WTC11 (cell line): ENCODE results near the gene MORN5. TPM values are rescaled to one million over a fixed set of nuclear protein-coding genes. Genes with fewer than 3 reads are reported as not detected.

Source experiments
- ATF2 ChIP-seq: sonication (generic); formaldehyde crosslinking; IDR thresholded peaks from 2 replicates; pipeline ENCODE4 v1.8.1; 2022; ENCODE audit warnings: low read depth, missing genetic modification reagents, borderline replicate concordance
- CBFB ChIP-seq: sonication (generic); formaldehyde crosslinking; IDR thresholded peaks from 2 replicates; pipeline ENCODE4 v1.8.1; 2022; ENCODE audit warnings: mild to moderate bottlenecking, low read depth, missing genetic modification reagents
- CREB1 ChIP-seq: sonication (generic); formaldehyde crosslinking; IDR thresholded peaks from 2 replicates; pipeline ENCODE4 v1.8.0; 2023; ENCODE audit warnings: mild to moderate bottlenecking, missing genetic modification reagents
- CREM ChIP-seq: sonication (generic); formaldehyde crosslinking; IDR thresholded peaks from 2 replicates; pipeline ENCODE4 v1.8.1; 2022; ENCODE audit warnings: mild to moderate bottlenecking, missing genetic modification reagents, moderate library complexity
- ESRRA ChIP-seq: sonication (generic); formaldehyde crosslinking; IDR thresholded peaks from 2 replicates; pipeline ENCODE4 v1.8.1; 2022; ENCODE audit warnings: mild to moderate bottlenecking, missing genetic modification reagents, borderline replicate concordance
- FOXJ3 ChIP-seq: sonication (generic); formaldehyde crosslinking; IDR thresholded peaks from 2 replicates; pipeline ENCODE4 v1.9.0; 2021; ENCODE audit warnings: missing genetic modification reagents, mild to moderate bottlenecking, borderline replicate concordance
- IRF2 ChIP-seq: sonication (generic); formaldehyde crosslinking; IDR thresholded peaks from 2 replicates; pipeline ENCODE4 v1.8.0; 2022; ENCODE audit warnings: low read depth, missing genetic modification reagents, borderline replicate concordance
- KAT7 ChIP-seq: sonication (generic); formaldehyde crosslinking; IDR thresholded peaks from 2 replicates; pipeline ENCODE4 v1.8.1; 2023; ENCODE audit warnings: missing genetic modification reagents, mild to moderate bottlenecking, borderline replicate concordance
- NFYB ChIP-seq: sonication (generic); formaldehyde crosslinking; conservative IDR thresholded peaks from 2 replicates; pipeline ENCODE4 v1.8.0; 2022; ENCODE audit warnings: low read depth, missing genetic modification reagents
- PREB ChIP-seq: sonication (generic); formaldehyde crosslinking; IDR thresholded peaks from 2 replicates; pipeline ENCODE4 v1.8.1; 2022; ENCODE audit warnings: mild to moderate bottlenecking, missing genetic modification reagents, moderate library complexity, borderline replicate concordance
- PRRX2 ChIP-seq: fragments of 250-450 bp; sonication (Bioruptor Pico); IDR thresholded peaks from 2 replicates; pipeline ENCODE4 v1.8.0; 2021; ENCODE audit warnings: mild to moderate bottlenecking
- SOX15 ChIP-seq: fragments of 250-450 bp; sonication (Bioruptor Pico); IDR thresholded peaks from 2 replicates; pipeline ENCODE4 v1.9.0; 2021; ENCODE audit warnings: mild to moderate bottlenecking
- TCF7 ChIP-seq: sonication (generic); formaldehyde crosslinking; IDR thresholded peaks from 2 replicates; pipeline ENCODE4 v1.8.0; 2022; ENCODE audit warnings: mild to moderate bottlenecking, low read depth, missing genetic modification reagents, moderate library complexity
- TP53 ChIP-seq: sonication (generic); formaldehyde crosslinking; IDR thresholded peaks from 2 replicates; pipeline ENCODE4 v1.8.1; 2023; ENCODE audit warnings: mild to moderate bottlenecking, missing genetic modification reagents
- ZNF138 ChIP-seq: sonication (generic); formaldehyde crosslinking; conservative IDR thresholded peaks from 2 replicates; pipeline ENCODE4 v1.8.1; 2022; ENCODE audit warnings: mild to moderate bottlenecking, moderate library complexity, missing genetic modification reagents
- ZNF232 ChIP-seq: sonication (generic); formaldehyde crosslinking; IDR thresholded peaks from 2 replicates; pipeline ENCODE4 v1.8.0; 2022; ENCODE audit warnings: mild to moderate bottlenecking, missing genetic modification reagents
- ZNF281 ChIP-seq: sonication (generic); formaldehyde crosslinking; IDR thresholded peaks from 2 replicates; pipeline ENCODE4 v1.8.0; 2023; ENCODE audit warnings: mild to moderate bottlenecking, missing genetic modification reagents
- ZNF317 ChIP-seq: sonication (generic); formaldehyde crosslinking; IDR thresholded peaks from 2 replicates; pipeline ENCODE4 v1.8.1; 2023; ENCODE audit warnings: low read depth, mild to moderate bottlenecking, moderate library complexity, missing genetic modification reagents, borderline replicate concordance
- ZNF396 ChIP-seq: fragments of 250-450 bp; sonication (Bioruptor Pico); IDR thresholded peaks from 2 replicates; pipeline ENCODE4 v1.8.0; 2021; ENCODE audit warnings: mild to moderate bottlenecking, moderate library complexity, borderline replicate concordance
- ZNF416 ChIP-seq: fragments of 250-450 bp; sonication (Bioruptor Pico); IDR thresholded peaks from 2 replicates; pipeline ENCODE4 v1.9.0; 2021; ENCODE audit warnings: mild to moderate bottlenecking, inconsistent platforms
- total RNA-seq: library from RNA; stranded (reverse); gene quantifications from 3 replicates; pipeline ENCODE4 v1.2.3, GENCODE V29; 2021
- TF ChIP-seq, protein P1 (sequence below): sonication (generic); formaldehyde crosslinking; IDR thresholded peaks from 2 replicates; pipeline ENCODE4 v1.8.1; 2022; ENCODE audit warnings: mild to moderate bottlenecking, moderate library complexity, missing genetic modification reagents
- TF ChIP-seq, protein P2 (sequence below): fragments of 250-450 bp; sonication (Bioruptor Pico); IDR thresholded peaks from 2 replicates; pipeline ENCODE4 v1.9.0; 2021; ENCODE audit warnings: mild to moderate bottlenecking, borderline replicate concordance
- TF ChIP-seq, protein P3 (sequence below): sonication (generic); formaldehyde crosslinking; IDR thresholded peaks from 2 replicates; pipeline ENCODE4 v1.8.0; 2022; ENCODE audit warnings: mild to moderate bottlenecking, missing genetic modification reagents
- TF ChIP-seq, protein P4 (sequence below): fragments of 250-450 bp; sonication (Bioruptor Pico); IDR thresholded peaks from 2 replicates; pipeline ENCODE4 v1.9.0; 2021; ENCODE audit warnings: mild to moderate bottlenecking

MORN5 gene
- total RNA-seq, 1 experiment from 2014 or later, result not detected

- no peak for TF ChIP-seq ZNF416 (CRISPR knock-in tag)
- TF ChIP-seq ESRRA (CRISPR knock-in tag), result no peak
- 0 out of 2 replicates have a peak, but pooled peaks have one; percentile 28 for TF ChIP-seq CBFB
- no peak for TF ChIP-seq ZNF138 (CRISPR knock-in tag)
- TF ChIP-seq SOX15 (CRISPR knock-in tag), result no peak
- TF ChIP-seq PREB (CRISPR knock-in tag), result no peak
- TF ChIP-seq CREM (CRISPR knock-in tag), result no peak
- no peak for TF ChIP-seq CREB1 (CRISPR knock-in tag)
- TF ChIP-seq KAT7 (CRISPR knock-in tag), result no peak
- TF ChIP-seq PRRX2, result no peak
- TF ChIP-seq, protein P1, sequence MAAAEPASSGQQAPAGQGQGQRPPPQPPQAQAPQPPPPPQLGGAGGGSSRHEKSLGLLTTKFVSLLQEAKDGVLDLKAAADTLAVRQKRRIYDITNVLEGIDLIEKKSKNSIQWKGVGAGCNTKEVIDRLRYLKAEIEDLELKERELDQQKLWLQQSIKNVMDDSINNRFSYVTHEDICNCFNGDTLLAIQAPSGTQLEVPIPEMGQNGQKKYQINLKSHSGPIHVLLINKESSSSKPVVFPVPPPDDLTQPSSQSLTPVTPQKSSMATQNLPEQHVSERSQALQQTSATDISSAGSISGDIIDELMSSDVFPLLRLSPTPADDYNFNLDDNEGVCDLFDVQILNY (CRISPR knock-in tag), result no peak
- TF ChIP-seq, protein P2, sequence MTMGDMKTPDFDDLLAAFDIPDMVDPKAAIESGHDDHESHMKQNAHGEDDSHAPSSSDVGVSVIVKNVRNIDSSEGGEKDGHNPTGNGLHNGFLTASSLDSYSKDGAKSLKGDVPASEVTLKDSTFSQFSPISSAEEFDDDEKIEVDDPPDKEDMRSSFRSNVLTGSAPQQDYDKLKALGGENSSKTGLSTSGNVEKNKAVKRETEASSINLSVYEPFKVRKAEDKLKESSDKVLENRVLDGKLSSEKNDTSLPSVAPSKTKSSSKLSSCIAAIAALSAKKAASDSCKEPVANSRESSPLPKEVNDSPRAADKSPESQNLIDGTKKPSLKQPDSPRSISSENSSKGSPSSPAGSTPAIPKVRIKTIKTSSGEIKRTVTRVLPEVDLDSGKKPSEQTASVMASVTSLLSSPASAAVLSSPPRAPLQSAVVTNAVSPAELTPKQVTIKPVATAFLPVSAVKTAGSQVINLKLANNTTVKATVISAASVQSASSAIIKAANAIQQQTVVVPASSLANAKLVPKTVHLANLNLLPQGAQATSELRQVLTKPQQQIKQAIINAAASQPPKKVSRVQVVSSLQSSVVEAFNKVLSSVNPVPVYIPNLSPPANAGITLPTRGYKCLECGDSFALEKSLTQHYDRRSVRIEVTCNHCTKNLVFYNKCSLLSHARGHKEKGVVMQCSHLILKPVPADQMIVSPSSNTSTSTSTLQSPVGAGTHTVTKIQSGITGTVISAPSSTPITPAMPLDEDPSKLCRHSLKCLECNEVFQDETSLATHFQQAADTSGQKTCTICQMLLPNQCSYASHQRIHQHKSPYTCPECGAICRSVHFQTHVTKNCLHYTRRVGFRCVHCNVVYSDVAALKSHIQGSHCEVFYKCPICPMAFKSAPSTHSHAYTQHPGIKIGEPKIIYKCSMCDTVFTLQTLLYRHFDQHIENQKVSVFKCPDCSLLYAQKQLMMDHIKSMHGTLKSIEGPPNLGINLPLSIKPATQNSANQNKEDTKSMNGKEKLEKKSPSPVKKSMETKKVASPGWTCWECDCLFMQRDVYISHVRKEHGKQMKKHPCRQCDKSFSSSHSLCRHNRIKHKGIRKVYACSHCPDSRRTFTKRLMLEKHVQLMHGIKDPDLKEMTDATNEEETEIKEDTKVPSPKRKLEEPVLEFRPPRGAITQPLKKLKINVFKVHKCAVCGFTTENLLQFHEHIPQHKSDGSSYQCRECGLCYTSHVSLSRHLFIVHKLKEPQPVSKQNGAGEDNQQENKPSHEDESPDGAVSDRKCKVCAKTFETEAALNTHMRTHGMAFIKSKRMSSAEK (CRISPR knock-in tag), result no peak
- TF ChIP-seq ZNF232 (CRISPR knock-in tag), result no peak
- TF ChIP-seq NFYB (CRISPR knock-in tag), result no peak
- no peak for TF ChIP-seq ZNF281 (CRISPR knock-in tag)
- TF ChIP-seq FOXJ3 (CRISPR knock-in tag), result no peak
- TF ChIP-seq TCF7 (CRISPR knock-in tag), result no peak
- TF ChIP-seq, protein P3, sequence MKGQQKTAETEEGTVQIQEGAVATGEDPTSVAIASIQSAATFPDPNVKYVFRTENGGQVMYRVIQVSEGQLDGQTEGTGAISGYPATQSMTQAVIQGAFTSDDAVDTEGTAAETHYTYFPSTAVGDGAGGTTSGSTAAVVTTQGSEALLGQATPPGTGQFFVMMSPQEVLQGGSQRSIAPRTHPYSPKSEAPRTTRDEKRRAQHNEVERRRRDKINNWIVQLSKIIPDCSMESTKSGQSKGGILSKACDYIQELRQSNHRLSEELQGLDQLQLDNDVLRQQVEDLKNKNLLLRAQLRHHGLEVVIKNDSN (CRISPR knock-in tag), result no peak
- no peak for TF ChIP-seq IRF2 (CRISPR knock-in tag)
- 0 out of 2 replicates have a peak, but pooled peaks have one; percentile 34 for TF ChIP-seq TP53
- TF ChIP-seq ZNF396 (CRISPR knock-in tag), result no peak
- no peak for TF ChIP-seq ATF2 (CRISPR knock-in tag)
- TF ChIP-seq ZNF317 (CRISPR knock-in tag), result no peak
- TF ChIP-seq, protein P4, sequence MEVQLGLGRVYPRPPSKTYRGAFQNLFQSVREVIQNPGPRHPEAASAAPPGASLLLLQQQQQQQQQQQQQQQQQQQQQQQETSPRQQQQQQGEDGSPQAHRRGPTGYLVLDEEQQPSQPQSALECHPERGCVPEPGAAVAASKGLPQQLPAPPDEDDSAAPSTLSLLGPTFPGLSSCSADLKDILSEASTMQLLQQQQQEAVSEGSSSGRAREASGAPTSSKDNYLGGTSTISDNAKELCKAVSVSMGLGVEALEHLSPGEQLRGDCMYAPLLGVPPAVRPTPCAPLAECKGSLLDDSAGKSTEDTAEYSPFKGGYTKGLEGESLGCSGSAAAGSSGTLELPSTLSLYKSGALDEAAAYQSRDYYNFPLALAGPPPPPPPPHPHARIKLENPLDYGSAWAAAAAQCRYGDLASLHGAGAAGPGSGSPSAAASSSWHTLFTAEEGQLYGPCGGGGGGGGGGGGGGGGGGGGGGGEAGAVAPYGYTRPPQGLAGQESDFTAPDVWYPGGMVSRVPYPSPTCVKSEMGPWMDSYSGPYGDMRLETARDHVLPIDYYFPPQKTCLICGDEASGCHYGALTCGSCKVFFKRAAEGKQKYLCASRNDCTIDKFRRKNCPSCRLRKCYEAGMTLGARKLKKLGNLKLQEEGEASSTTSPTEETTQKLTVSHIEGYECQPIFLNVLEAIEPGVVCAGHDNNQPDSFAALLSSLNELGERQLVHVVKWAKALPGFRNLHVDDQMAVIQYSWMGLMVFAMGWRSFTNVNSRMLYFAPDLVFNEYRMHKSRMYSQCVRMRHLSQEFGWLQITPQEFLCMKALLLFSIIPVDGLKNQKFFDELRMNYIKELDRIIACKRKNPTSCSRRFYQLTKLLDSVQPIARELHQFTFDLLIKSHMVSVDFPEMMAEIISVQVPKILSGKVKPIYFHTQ (CRISPR knock-in tag), result no peak
These were observed 61.6 kb downstream of the MORN5 start (continued) for GRCh38 chr9:122221183-122221811.
